Effector CD4-positive, alpha-beta T cell (primary cell): Measurements from ENCODE around the gene ACTR2.
"Not testable (repeated sequence)": the region's sequence is repeated elsewhere in the genome, so short reads cannot be mapped to it uniquely, and the experiment has no call there.

Experiments used
- DNase-seq: peaks from one replicate; pipeline ENCODE4 v3.0.0-alpha.2; 2020
- total RNA-seq: gene quantifications from one replicate; lab custom pipeline; 2026; lab: John Stamatoyannopoulos, UW

Gene ACTR2
- total RNA-seq = 164 reads per million, percentile 90 among the genes with 10 or more reads in this experiment

GRCh38 chr2:65227456-65228262 lies at the start of gene ACTR2:
Gene ACTR2, plus strand, starts transcription at chr2:65227831. Its CDS starts 79 bp downstream, at chr2:65227910.
- peak; percentile 94 for DNase-seq

GRCh38 chr2:65182570-65182969 lies 45.1 kb upstream of the ACTR2 start:
- DNase-seq = no peak

GRCh38 chr2:65183406-65183805 lies 44.2 kb upstream of the ACTR2 start:
- not testable (repeated sequence) for DNase-seq

GRCh38 chr2:65185012-65185411 lies 42.6 kb upstream of the ACTR2 start:
- no peak for DNase-seq

- DNase-seq = no peak
These were observed 41.4 kb upstream of the ACTR2 start for GRCh38 chr2:65186093-65186868.

GRCh38 chr2:65186872-65187851 lies 40.5 kb upstream of the ACTR2 start:
- DNase-seq = peak; percentile 49

GRCh38 chr2:65193446-65193845 lies 34.2 kb upstream of the ACTR2 start:
- no peak for DNase-seq

GRCh38 chr2:65198737-65199136 lies 28.9 kb upstream of the ACTR2 start:
- no peak for DNase-seq

GRCh38 chr2:65199166-65199565 lies 28.5 kb upstream of the ACTR2 start:
- no peak for DNase-seq

- DNase-seq = no peak
These were observed 27.7 kb upstream of the ACTR2 start for GRCh38 chr2:65199891-65200290.

GRCh38 chr2:65204461-65205210 lies 23.0 kb upstream of the ACTR2 start:
- no peak for DNase-seq

- DNase-seq = no peak
These were observed 15.5 kb upstream of the ACTR2 start for GRCh38 chr2:65212115-65212514.

GRCh38 chr2:65212619-65213018 lies 15.0 kb upstream of the ACTR2 start:
- no peak for DNase-seq

GRCh38 chr2:65213035-65213434 lies 14.6 kb upstream of the ACTR2 start:
- DNase-seq = no peak

GRCh38 chr2:65214361-65214760 lies 13.3 kb upstream of the ACTR2 start:
- DNase-seq = no peak

GRCh38 chr2:65214843-65215242 lies 12.8 kb upstream of the ACTR2 start:
- no peak for DNase-seq

- DNase-seq = no peak
These were observed 11.7 kb upstream of the ACTR2 start for GRCh38 chr2:65215946-65216345.

- no peak for DNase-seq
These were observed 7.0 kb upstream of the ACTR2 start for GRCh38 chr2:65220432-65221131.

GRCh38 chr2:65221275-65221674 lies 6.4 kb upstream of the ACTR2 start:
- DNase-seq = not testable (repeated sequence)

- no peak for DNase-seq
These were observed 593 bp upstream of the ACTR2 start for GRCh38 chr2:65227020-65227455.

GRCh38 chr2:65228263-65228750 lies 676 bp downstream of the ACTR2 start:
- DNase-seq = no peak
